H1 (cell line): ENCODE measurements around the gene MAGI1. TPM values are rescaled to one million over a fixed set of nuclear protein-coding genes. Genes with fewer than 3 reads are reported as not detected.

Source experiments
- CTCF ChIA-PET: fragments of 300-600 bp; sonication (Branson Sonifier 250); formaldehyde crosslinking; loops from one replicate; lab custom pipeline; 2021; ENCODE audit not compliant: partially characterized antibody; lab: Charles Lee
- POLR2A ChIA-PET: fragments of 300-600 bp; sonication (Branson Sonifier 250); formaldehyde crosslinking; loops from one replicate; lab custom pipeline; 2021; ENCODE audit warnings: inconsistent platforms; ENCODE audit not compliant: partially characterized antibody; lab: Charles Lee
- DNase-seq, 2 experiments: peaks; one replicate each; pipeline versions ENCODE4 v3.0.0 to v3.0.0-alpha.2; 2010 to 2022; ENCODE audit warnings: low spot score in 2 of 2, low read depth in 1 of 2, mixed read lengths in 1 of 2
- FAIRE-seq: peaks from 2 replicates; lab custom pipeline; 2011; peaks lifted over from hg19 to GRCh38; lab: Jason Lieb, UNC
- H2AFZ ChIP-seq: 2 replicates; pipeline ENCODE4 v1.8.1; 2012; ENCODE audit warnings: low read length, inconsistent platforms
- H2AK5ac ChIP-seq: 2 replicates; pipeline ENCODE4 v1.6.1; 2013; ENCODE audit warnings: low read depth, low read length
- H2BK120ac ChIP-seq: replicated peaks from 2 replicates; pipeline ENCODE3; 2013; ENCODE audit warnings: low read depth, low read length, inconsistent platforms
- H2BK12ac ChIP-seq: 2 replicates; pipeline ENCODE4 v1.6.1; 2013; ENCODE audit warnings: low read depth, low read length
- H2BK15ac ChIP-seq: 2 replicates; pipeline ENCODE4 v1.6.1; 2013; ENCODE audit warnings: low read length
- H2BK20ac ChIP-seq: 2 replicates; pipeline ENCODE4 v1.6.1; 2013; ENCODE audit warnings: low read length
- H2BK5ac ChIP-seq: 2 replicates; pipeline ENCODE4 v1.6.1; 2013; ENCODE audit warnings: low read depth, low read length
- H3K14ac ChIP-seq: 2 replicates; pipeline ENCODE4 v1.6.1; 2013; ENCODE audit warnings: inconsistent platforms; ENCODE audit not compliant: insufficient read length
- H3K18ac ChIP-seq: 2 replicates; pipeline ENCODE4 v1.6.1; 2013; ENCODE audit warnings: low read length; ENCODE audit errors: extremely low read depth
- H3K23ac ChIP-seq: 2 replicates; pipeline ENCODE4 v1.6.1; 2013; ENCODE audit warnings: inconsistent platforms; ENCODE audit not compliant: insufficient read length
- H3K23me2 ChIP-seq: 2 replicates; pipeline ENCODE4 v1.6.1; 2013; ENCODE audit warnings: low read depth, low read length
- H3K27ac ChIP-seq: 2 replicates; pipeline ENCODE4 v1.6.1; 2011; ENCODE audit warnings: low read depth, low read length, inconsistent platforms
- H3K27me3 ChIP-seq, 4 experiments: replicated peaks in 1 of 4; 1 replicate in 1 of 4; 2 replicates in 3 of 4; pipeline versions ENCODE4 v1.6.1 to v1.8.1; 2011 to 2013; ENCODE audit warnings: low read length in 3 of 4, mild to moderate bottlenecking in 3 of 4, inconsistent platforms in 2 of 4, mixed read lengths in 2 of 4, moderate library complexity in 1 of 4; ENCODE audit not compliant: control insufficient read depth in 3 of 4, insufficient read depth in 3 of 4; ENCODE audit errors: extremely low read depth in 1 of 4
- H3K36me3 ChIP-seq, 4 experiments: 2 replicates each; pipeline versions ENCODE4 v1.6.1 to v1.8.1; 2011 to 2013; ENCODE audit warnings: mild to moderate bottlenecking in 4 of 4, low read length in 3 of 4, moderate library complexity in 2 of 4, control low read depth in 1 of 4, inconsistent platforms in 1 of 4; ENCODE audit not compliant: insufficient read depth in 4 of 4, control insufficient read depth in 2 of 4
- H3K4ac ChIP-seq: replicated peaks from 2 replicates; pipeline ENCODE3; 2013; ENCODE audit warnings: low read length, low read depth, mixed read lengths, inconsistent platforms; ENCODE audit not compliant: insufficient read length
- H3K4me1 ChIP-seq, 4 experiments: replicated peaks in 1 of 4; 1 replicate in 1 of 4; 2 replicates in 3 of 4; pipeline versions ENCODE4 v1.6.1 to v1.8.1; 2011 to 2013; ENCODE audit warnings: low read length in 3 of 4, inconsistent platforms in 2 of 4, mixed read lengths in 1 of 4; ENCODE audit not compliant: insufficient read depth in 4 of 4, control insufficient read depth in 3 of 4
- H3K4me2 ChIP-seq, 2 experiments: 2 replicates each; pipeline versions ENCODE4 v1.6.1 to v1.8.1; 2011 to 2013; ENCODE audit warnings: low read depth in 2 of 2, low read length in 2 of 2, control low read depth in 1 of 2, inconsistent platforms in 1 of 2, mild to moderate bottlenecking in 1 of 2; ENCODE audit not compliant: insufficient read depth in 1 of 2
- H3K4me3 ChIP-seq, 4 experiments: fragments of 200-600, 300-600 bp in 1 of 4; sonication (generic), shearing (Covaris generic), sonication (Bioruptor Twin) in 1 of 4; 2 replicates each; pipeline versions ENCODE4 v1.5.1 to v1.8.1; 2011 to 2016; ENCODE audit warnings: low read length in 4 of 4, low read depth in 3 of 4, control low read depth in 2 of 4, inconsistent platforms in 2 of 4, mild to moderate bottlenecking in 2 of 4, mixed read lengths in 1 of 4, moderate library complexity in 1 of 4; ENCODE audit not compliant: insufficient read depth in 2 of 4; ENCODE audit errors: extremely low read depth in 1 of 4
- H3K56ac ChIP-seq: replicated peaks from 2 replicates; pipeline ENCODE3; 2013; ENCODE audit warnings: low read depth, mild to moderate bottlenecking, mixed read lengths, low read length, inconsistent platforms; ENCODE audit not compliant: insufficient read length
- H3K79me1 ChIP-seq: 2 replicates; pipeline ENCODE4 v1.6.1; 2013; ENCODE audit warnings: low read depth, low read length, control low read depth
- H3K79me2 ChIP-seq, 2 experiments: 2 replicates each; pipeline versions ENCODE4 v1.6.1 to v1.8.1; 2012 to 2013; ENCODE audit warnings: low read length in 2 of 2, mild to moderate bottlenecking in 2 of 2, inconsistent platforms in 1 of 2; ENCODE audit not compliant: insufficient read depth in 2 of 2, control insufficient read depth in 1 of 2
- H3K9ac ChIP-seq, 4 experiments: replicated peaks in 1 of 4; 1 replicate in 1 of 4; 2 replicates in 3 of 4; pipeline versions ENCODE4 v1.6.1 to v1.8.1; 2011 to 2013; ENCODE audit warnings: low read depth in 3 of 4, low read length in 3 of 4, control low read depth in 2 of 4, mild to moderate bottlenecking in 2 of 4, moderate library complexity in 2 of 4, inconsistent platforms in 1 of 4; ENCODE audit errors: extremely low read depth in 1 of 4
- H3K9me3 ChIP-seq, 2 experiments: 2 replicates each; pipeline versions ENCODE4 v1.6.1 to v1.8.1; 2012 to 2013; ENCODE audit warnings: mild to moderate bottlenecking in 2 of 2, moderate library complexity in 2 of 2, control low read depth in 1 of 2, inconsistent platforms in 1 of 2, low read depth in 1 of 2, low read length in 1 of 2, mixed read lengths in 1 of 2; ENCODE audit not compliant: insufficient read depth in 2 of 2
- H4K20me1 ChIP-seq, 2 experiments: replicated peaks in 1 of 2; 2 replicates each; pipeline versions ENCODE3 to v1.8.1; 2011 to 2013; ENCODE audit warnings: inconsistent platforms in 2 of 2, low read length in 2 of 2, mild to moderate bottlenecking in 1 of 2; ENCODE audit not compliant: insufficient read depth in 2 of 2, control insufficient read depth in 1 of 2
- H4K5ac ChIP-seq: 2 replicates; pipeline ENCODE4 v1.6.1; 2013; ENCODE audit warnings: low read length, low read depth, mixed read lengths, inconsistent platforms; ENCODE audit not compliant: insufficient read length
- H4K8ac ChIP-seq: 2 replicates; pipeline ENCODE4 v1.8.0; 2013; ENCODE audit warnings: mild to moderate bottlenecking, moderate library complexity, low read length, inconsistent platforms; ENCODE audit not compliant: insufficient read depth; ENCODE audit errors: extremely low read depth
- H4K91ac ChIP-seq: replicated peaks from 2 replicates; pipeline ENCODE3; 2013; ENCODE audit warnings: low read length, mixed read lengths, inconsistent platforms; ENCODE audit not compliant: insufficient read length
- CEBPB ChIP-seq: IDR thresholded peaks from 2 replicates; pipeline ENCODE4 v1.6.1; 2012; ENCODE audit warnings: low read depth, low read length
- CHD2 ChIP-seq: IDR thresholded peaks from 2 replicates; pipeline ENCODE4 v1.6.1; 2012; ENCODE audit warnings: low read length, improper control_type of control experiment
- E2F6 ChIP-seq: IDR thresholded peaks from 2 replicates; pipeline ENCODE4 v1.6.1; 2012; ENCODE audit warnings: inconsistent platforms
- FOSL1 ChIP-seq: IDR thresholded peaks from 2 replicates; pipeline ENCODE4 v1.6.1; 2011; ENCODE audit warnings: mild to moderate bottlenecking, low read depth, low read length, moderate library complexity; ENCODE audit not compliant: insufficient read depth
- GTF2F1 ChIP-seq: IDR thresholded peaks from 2 replicates; pipeline ENCODE4 v1.6.1; 2012; ENCODE audit warnings: low read depth, low read length, improper control_type of control experiment, borderline replicate concordance
- HDAC2 ChIP-seq, 2 experiments: fragments of 300-600 bp in 1 of 2; sonication (generic) in 1 of 2; IDR thresholded peaks; 2 replicates each; pipeline ENCODE4 v1.6.1; 2011 to 2012; ENCODE audit warnings: low read depth in 2 of 2, low read length in 2 of 2, mild to moderate bottlenecking in 2 of 2, moderate library complexity in 2 of 2, borderline replicate concordance in 1 of 2, inconsistent platforms in 1 of 2
- NRF1 ChIP-seq: IDR thresholded peaks from 2 replicates; pipeline ENCODE4 v1.6.1; 2011; ENCODE audit warnings: mild to moderate bottlenecking, low read depth, low read length, improper control_type of control experiment
- PHF8 ChIP-seq: fragments of 200-600 bp; sonication (generic); conservative IDR thresholded peaks from 2 replicates; pipeline ENCODE4 v1.7.1; 2012; ENCODE audit warnings: low read depth, mild to moderate bottlenecking, inconsistent platforms, low read length, moderate library complexity
- SIRT6 ChIP-seq: IDR thresholded peaks from one replicate; pipeline ENCODE4 v1.7.1; 2012; ENCODE audit warnings: low read length, inconsistent platforms
- SP1 ChIP-seq: IDR thresholded peaks from 2 replicates; pipeline ENCODE4 v1.6.1; 2011; ENCODE audit warnings: low read depth, low read length
- TAF7 ChIP-seq: optimal IDR thresholded peaks from 2 replicates; pipeline ENCODE3; 2011; ENCODE audit warnings: low read depth, mild to moderate bottlenecking, inconsistent platforms, low read length, moderate library complexity, borderline replicate concordance
- TEAD4 ChIP-seq: IDR thresholded peaks from 2 replicates; pipeline ENCODE4 v1.6.1; 2012; ENCODE audit warnings: low read depth, low read length, inconsistent platforms, mixed read lengths
- USF2 ChIP-seq: IDR thresholded peaks from 2 replicates; pipeline ENCODE4 v1.6.1; 2011; ENCODE audit warnings: low read length, improper control_type of control experiment
- ZNF274 ChIP-seq: IDR thresholded peaks from 2 replicates; pipeline ENCODE4 v1.7.0; 2012; ENCODE audit warnings: low read length, borderline replicate concordance; ENCODE audit errors: extremely low read depth
- polyA plus RNA-seq, 7 experiments: library from polyadenylated mRNA; depleted of rRNA in 3 of 7; stranded (reverse) in 5 of 7; unstranded in 2 of 7; fragments of >200 nt in 5 of 7; fragments of 200-250 nt in 2 of 7; gene quantifications; 1 replicate in 5 of 7; 2 replicates in 1 of 7; 4 replicates in 1 of 7; pipeline versions ENCODE4 v1.2.1 to v1.2.3, GENCODE V29; 2011 to 2013; ENCODE audit warnings: missing spikeins in 2 of 7, mixed read lengths in 2 of 7
- total RNA-seq: library from RNA; stranded (reverse); fragmentation: NEBNext Ultra II Directional; extraction: Animal tissue kit (Norgen Biotek cat#: 25700); gene quantifications from 2 replicates; pipeline ENCODE4 v1.2.1, GENCODE V29; 2021

The MAGI1 gene
- total and polyA plus RNA-seq, 2 of the 8 experiments (the other 6 are each of a cell fraction or from before 2014, with no cell fraction given) = 19.8 to 78.0 TPM

GRCh38 chr3:66048051-66048395 lies 9.3 kb upstream of the MAGI1 start:
- H3K4me2 ChIP-seq = no peak overlapping the region
- TF ChIP-seq NRF1 (no peak), PHF8 (no peak), CHD2 (no peak), USF2 (no peak), E2F6 (no peak), SP1 (no peak), ZNF274 (no peak), HDAC2 (IDR thresholded peaks at IDR 0.05; ENCODE audit: borderline replicate concordance in 1 of 2, low read depth in 2 of 2, low read length in 2 of 2) (no peak), CEBPB (no peak), FOSL1 (no peak), GTF2F1 (no peak), TEAD4 (no peak), SIRT6 (no peak), TAF7 (no peak)

More at GRCh38 chr3:66048051-66048395, 9.3 kb upstream of the MAGI1 start:
- Histone ChIP-seq H2BK20ac (no peak overlapping the region), H3K18ac (no peak overlapping the region), H2BK12ac (no peak overlapping the region), H3K23ac (no peak overlapping the region), H2AK5ac (no peak overlapping the region), H3K14ac (no peak overlapping the region), H2BK15ac (no peak overlapping the region), H3K79me1 (no peaks in the 10 kb centered on the region), H3K36me3 (no peaks in the 10 kb centered on the region), H3K9ac (no peak overlapping the region), H4K8ac (no peak overlapping the region), H3K4ac (no peak overlapping the region), H3K27ac (no peak overlapping the region), H3K56ac (no peak overlapping the region), H3K27me3 (no peaks in the 10 kb centered on the region), H3K79me2 (no peaks in the 10 kb centered on the region), H4K5ac (no peak overlapping the region), H2BK120ac (no peak overlapping the region), H2AFZ (no peak overlapping the region), H3K9me3 (no peaks in the 10 kb centered on the region), H3K23me2 (no peaks in the 10 kb centered on the region), H3K4me1 (peaks cover 0 to 2% (median 0%) of the 10 kb centered on the region in 4 experiments; a peak in 1 of 7 replicates), H2BK5ac (no peak overlapping the region), H4K20me1 (no peaks in the 10 kb centered on the region), H4K91ac (no peak overlapping the region), H3K4me3 (no peak overlapping the region)
- ChIA-PET CTCF (interaction anchor here (0.7 to 2.3 kb wide), 3 partner anchors 12 to 675 kb away, joined by 3 to 6 read pairs (median 4); no protein-coding TSS in a partner anchor), POLR2A (interaction anchor here (2.1 kb wide), 1 partner anchor 10 kb away, joined by 9 read pairs; the partner anchor contains the start of gene MAGI1)
- FAIRE-seq (no peak), DNase-seq (no peak)
